OCI-LY3 (cell line): Measurements from ENCODE around the gene ISY1.
A peak's percentile ranks its signal among the peaks of the same experiment; 100 is the strongest.

Experiments
- H2AFZ ChIP-seq: fragments of 200-600, 300-600 bp; shearing (Covaris generic); 2 replicates; pipeline ENCODE4 v1.6.0; 2014; ENCODE audit warnings: antibody characterized with exemption, low read depth, low read length
- H3K27ac ChIP-seq: fragments of 200-600, 300-600 bp; sonication (generic); 2 replicates; pipeline ENCODE4 v1.5.1; 2014; ENCODE audit warnings: mild to moderate bottlenecking, low read length, moderate library complexity, mixed read lengths
- H3K27me3 ChIP-seq: fragments of 200-600, 300-600 bp; sonication (generic); 2 replicates; pipeline ENCODE4 v1.6.1; 2014; ENCODE audit warnings: low read depth, low read length, mixed read lengths
- H3K36me3 ChIP-seq: fragments of 200-600, 300-600 bp; sonication (generic); replicated peaks from 2 replicates; pipeline ENCODE3; 2014; ENCODE audit warnings: low read depth, low read length, mixed read lengths
- H3K4me1 ChIP-seq: fragments of 300-600, 200-600 bp; sonication (generic); 2 replicates; pipeline ENCODE4 v1.6.1; 2014; ENCODE audit warnings: low read length, mixed read lengths
- H3K4me2 ChIP-seq: fragments of 200-600, 300-600 bp; sonication (generic); 2 replicates; pipeline ENCODE4 v1.6.1; 2014; ENCODE audit warnings: low read length, mixed read lengths
- H3K4me3 ChIP-seq: fragments of 300-600, 200-600 bp; sonication (generic); 2 replicates; pipeline ENCODE4 v1.5.1; 2014; ENCODE audit warnings: antibody characterized with exemption, mild to moderate bottlenecking, low read length, moderate library complexity
- H3K79me2 ChIP-seq: fragments of 300-600, 200-600 bp; shearing (Covaris generic); 2 replicates; pipeline ENCODE4 v1.6.1; 2014; ENCODE audit warnings: mild to moderate bottlenecking, low read length, mixed read lengths
- H3K9ac ChIP-seq: fragments of 300-600, 200-600 bp; shearing (Covaris generic); 2 replicates; pipeline ENCODE4 v1.6.0; 2014; ENCODE audit warnings: mild to moderate bottlenecking, low read length, moderate library complexity
- H3K9me3 ChIP-seq: fragments of 200-600, 300-600 bp; shearing (Covaris generic); 2 replicates; pipeline ENCODE4 v1.6.1; 2014; ENCODE audit warnings: low read length, mixed read lengths; ENCODE audit not compliant: insufficient read depth
- H4K20me1 ChIP-seq: fragments of 200-600, 300-600 bp; sonication (generic); 2 replicates; pipeline ENCODE4 v1.6.1; 2016; ENCODE audit warnings: low read length, mixed read lengths; ENCODE audit not compliant: insufficient read depth
- EZH2phosphoT487 ChIP-seq: fragments of 200-600 bp; shearing (Covaris generic); IDR thresholded peaks from 2 replicates; pipeline ENCODE4 v1.6.1; 2018; ENCODE audit warnings: antibody characterized with exemption, mixed run types, low read depth
- TF ChIP-seq, protein P1 (sequence below): fragments of 200-600, 300-600 bp; sonication (generic); IDR thresholded peaks from 2 replicates; pipeline ENCODE4 v1.5.1; 2014; ENCODE audit warnings: antibody characterized with exemption, low read length, low read depth

The ISY1 gene

DNA sequence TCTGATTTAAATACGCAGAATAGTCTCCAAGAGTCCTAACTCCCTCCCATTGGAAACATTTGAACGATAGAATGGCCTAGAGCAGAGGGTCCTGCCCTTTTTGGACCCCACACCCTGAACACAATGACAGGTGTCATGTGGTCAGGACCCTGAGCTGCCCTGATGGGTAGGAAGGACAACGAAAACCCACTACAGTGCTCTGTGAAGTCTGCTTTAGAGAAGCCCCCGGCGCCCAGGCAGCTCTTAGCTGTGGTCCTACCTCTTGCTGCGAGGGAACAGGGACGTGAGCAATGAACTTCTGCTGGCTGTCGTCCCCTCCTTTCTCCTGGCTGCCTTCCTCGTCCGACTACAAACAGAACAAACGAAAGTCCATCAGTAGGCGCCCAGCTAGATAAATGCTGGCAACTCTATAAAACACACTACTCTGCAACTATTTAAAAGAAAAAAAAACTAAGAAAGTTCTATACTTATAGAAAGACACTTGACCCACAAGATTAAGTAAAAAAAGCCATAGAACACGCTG is 30.5 kb downstream of the ISY1 start:
- no peak for TF ChIP-seq EZH2phosphoT487
- TF ChIP-seq, protein P1, sequence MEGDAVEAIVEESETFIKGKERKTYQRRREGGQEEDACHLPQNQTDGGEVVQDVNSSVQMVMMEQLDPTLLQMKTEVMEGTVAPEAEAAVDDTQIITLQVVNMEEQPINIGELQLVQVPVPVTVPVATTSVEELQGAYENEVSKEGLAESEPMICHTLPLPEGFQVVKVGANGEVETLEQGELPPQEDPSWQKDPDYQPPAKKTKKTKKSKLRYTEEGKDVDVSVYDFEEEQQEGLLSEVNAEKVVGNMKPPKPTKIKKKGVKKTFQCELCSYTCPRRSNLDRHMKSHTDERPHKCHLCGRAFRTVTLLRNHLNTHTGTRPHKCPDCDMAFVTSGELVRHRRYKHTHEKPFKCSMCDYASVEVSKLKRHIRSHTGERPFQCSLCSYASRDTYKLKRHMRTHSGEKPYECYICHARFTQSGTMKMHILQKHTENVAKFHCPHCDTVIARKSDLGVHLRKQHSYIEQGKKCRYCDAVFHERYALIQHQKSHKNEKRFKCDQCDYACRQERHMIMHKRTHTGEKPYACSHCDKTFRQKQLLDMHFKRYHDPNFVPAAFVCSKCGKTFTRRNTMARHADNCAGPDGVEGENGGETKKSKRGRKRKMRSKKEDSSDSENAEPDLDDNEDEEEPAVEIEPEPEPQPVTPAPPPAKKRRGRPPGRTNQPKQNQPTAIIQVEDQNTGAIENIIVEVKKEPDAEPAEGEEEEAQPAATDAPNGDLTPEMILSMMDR = no peak
- H2AFZ ChIP-seq = no peak overlapping the region
- H3K9ac ChIP-seq = no peak overlapping the region
- H3K36me3 ChIP-seq = peaks cover 31% of the 10 kb centered on the region
- no peaks in the 10 kb centered on the region for H3K4me1 ChIP-seq
- no peak overlapping the region for H3K4me2 ChIP-seq
- H3K79me2 ChIP-seq = no peaks in the 10 kb centered on the region
- no peaks in the 10 kb centered on the region for H4K20me1 ChIP-seq
- H3K9me3 ChIP-seq = no peaks in the 10 kb centered on the region
- H3K4me3 ChIP-seq = no peak overlapping the region
- H3K27ac ChIP-seq = no peak overlapping the region
- no peaks in the 10 kb centered on the region for H3K27me3 ChIP-seq

DNA sequence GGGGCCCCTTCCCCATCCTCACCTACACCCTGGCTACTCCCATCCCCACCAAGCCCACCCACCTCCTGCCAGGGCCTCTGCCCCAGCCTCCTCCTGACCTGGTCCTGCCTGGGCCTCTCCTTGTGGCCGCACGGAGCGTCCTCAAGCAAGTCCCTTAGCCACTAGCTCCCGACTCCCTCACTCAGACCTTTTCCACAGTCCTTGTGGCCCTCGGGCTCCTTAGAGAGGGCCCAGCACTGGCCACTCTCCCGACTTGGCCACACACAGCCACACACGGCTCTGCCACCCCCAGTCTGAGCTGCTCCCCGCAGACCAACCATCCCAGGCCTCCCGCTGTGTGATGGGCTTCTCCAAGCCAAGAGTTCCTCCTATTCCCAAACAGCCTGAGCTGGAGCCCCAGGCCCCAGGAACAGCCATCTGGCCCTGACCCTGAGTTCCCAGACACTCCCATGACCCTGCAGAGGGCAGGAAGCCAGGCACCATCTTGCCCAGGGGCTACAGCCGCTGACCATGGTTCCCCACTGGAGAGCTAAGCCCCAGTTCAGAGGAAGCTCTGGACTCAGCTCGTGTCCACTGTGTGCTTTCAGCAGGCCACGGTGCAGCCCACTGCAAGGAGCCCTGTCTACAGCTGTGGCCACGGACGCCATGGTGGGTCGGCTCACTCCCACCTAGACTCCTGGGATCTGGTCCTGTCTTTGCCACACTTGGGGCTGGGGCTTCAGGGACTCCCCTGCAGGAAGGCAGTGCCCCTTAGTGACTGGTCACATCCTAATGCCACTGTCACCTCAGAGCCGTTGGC is 32.3 kb downstream of the ISY1 start:
- Histone ChIP-seq H4K20me1 (no peaks in the 10 kb centered on the region), H3K9ac (no peak overlapping the region), H3K36me3 (peaks cover 21% of the 10 kb centered on the region), H3K9me3 (no peaks in the 10 kb centered on the region), H3K27ac (no peak overlapping the region), H3K4me2 (no peak overlapping the region), H3K27me3 (no peaks in the 10 kb centered on the region), H3K79me2 (no peaks in the 10 kb centered on the region), H3K4me1 (peaks cover 3% of the 10 kb centered on the region), H3K4me3 (no peak overlapping the region), H2AFZ (no peak overlapping the region)
- TF ChIP-seq EZH2phosphoT487 = no peak
- TF ChIP-seq, protein P1 = no peak

DNA sequence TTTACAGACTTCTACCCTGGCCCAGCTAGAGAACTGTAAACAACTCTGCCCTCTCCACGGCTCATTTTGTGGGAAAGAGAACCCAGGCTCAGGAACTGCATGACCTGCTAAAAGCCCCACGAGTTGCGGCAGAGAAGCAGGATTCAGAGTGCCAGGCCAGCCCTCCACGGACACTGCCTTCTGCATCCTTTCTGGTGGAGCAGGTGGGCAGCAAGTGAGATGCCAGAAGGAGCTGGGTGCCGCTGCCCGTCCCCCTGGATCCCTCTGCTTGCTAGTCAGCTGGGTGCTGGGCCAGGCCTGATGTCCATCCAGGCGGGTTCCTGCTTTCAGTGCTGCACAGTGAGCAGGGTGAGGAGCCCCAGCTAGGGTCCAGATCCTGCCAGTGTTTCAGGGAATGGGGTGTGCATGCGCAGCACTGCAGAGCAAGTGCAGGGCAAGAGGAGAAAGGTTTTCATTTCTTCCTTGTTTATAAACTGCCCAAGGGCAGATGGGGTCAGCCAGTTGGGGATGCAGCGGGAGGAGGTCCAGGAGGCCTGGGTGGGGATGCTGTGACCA is 34.1 kb downstream of the ISY1 start:
- Histone ChIP-seq H2AFZ (no peak overlapping the region), H3K4me2 (no peak overlapping the region), H3K36me3 (peaks cover 13% of the 10 kb centered on the region), H3K4me1 (peaks cover 17% of the 10 kb centered on the region), H3K9me3 (no peaks in the 10 kb centered on the region), H4K20me1 (no peaks in the 10 kb centered on the region), H3K4me3 (no peak overlapping the region), H3K9ac (no peak overlapping the region), H3K79me2 (no peaks in the 10 kb centered on the region), H3K27me3 (no peaks in the 10 kb centered on the region), H3K27ac (no peak overlapping the region)
- no peak for TF ChIP-seq EZH2phosphoT487
- TF ChIP-seq, protein P1 = no peak

DNA sequence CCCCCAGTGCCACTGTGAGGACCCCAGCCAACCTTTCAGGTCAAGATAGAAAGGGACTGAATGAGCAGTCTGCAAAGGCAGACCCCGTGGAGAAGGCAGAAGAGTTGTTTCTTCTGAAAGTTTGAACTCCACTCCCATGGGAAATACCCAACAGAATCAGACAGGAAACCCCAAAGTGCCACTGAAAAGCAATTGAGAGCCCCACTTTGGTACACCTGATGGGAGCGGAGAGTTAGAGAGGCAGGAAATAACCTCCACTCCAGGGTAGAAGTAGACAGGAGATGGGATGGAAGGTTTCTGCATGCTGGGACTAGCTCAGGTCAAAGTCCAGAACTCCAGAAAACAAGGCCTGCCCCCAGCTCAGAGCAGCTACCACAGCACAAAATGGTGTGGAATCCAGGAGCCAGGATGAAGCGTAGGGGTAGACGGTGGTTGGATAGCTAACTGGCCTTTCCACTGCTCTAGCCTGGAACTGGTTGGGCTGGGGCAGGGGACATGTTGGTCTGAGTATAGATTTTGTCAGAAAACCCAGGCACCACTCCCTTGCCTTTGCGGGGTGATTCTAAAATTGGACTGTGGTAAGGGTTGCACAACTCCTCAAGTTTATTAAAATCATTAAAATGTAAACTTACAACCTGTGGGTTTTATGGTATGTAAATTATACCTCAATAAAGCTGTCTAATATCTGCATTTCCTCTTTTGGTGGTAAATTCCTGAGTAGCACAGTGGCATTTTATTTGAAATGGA is 37.4 kb downstream of the ISY1 start:
- no peak overlapping the region for H2AFZ ChIP-seq
- H3K36me3 ChIP-seq = peaks cover 7% of the 10 kb centered on the region
- H3K9me3 ChIP-seq = no peaks in the 10 kb centered on the region
- peak overlapping the region; percentile 71; the same call in 1 of the 2 replicates for H3K4me2 ChIP-seq
- H3K4me1 ChIP-seq = peaks cover 32% of the 10 kb centered on the region
- no peaks in the 10 kb centered on the region for H4K20me1 ChIP-seq
- no peak overlapping the region for H3K9ac ChIP-seq
- H3K27me3 ChIP-seq = no peaks in the 10 kb centered on the region
- H3K27ac ChIP-seq = 0 out of 2 replicates have a peak overlapping the region, but pooled peaks have one; percentile 1
- TF ChIP-seq, protein P1 = no peak
- no peak for TF ChIP-seq EZH2phosphoT487
- H3K79me2 ChIP-seq = peaks cover 19% of the 10 kb centered on the region
- H3K4me3 ChIP-seq = no peak overlapping the region
